OCI-LY3 (cell line): ENCODE measurements around the gene GRAP2.

Source experiments
- H2AFZ ChIP-seq: fragments of 200-600, 300-600 bp; shearing (Covaris generic); 2 replicates; pipeline ENCODE4 v1.6.0; 2014; ENCODE audit warnings: antibody characterized with exemption, low read depth, low read length
- H3K27ac ChIP-seq: fragments of 200-600, 300-600 bp; sonication (generic); 2 replicates; pipeline ENCODE4 v1.5.1; 2014; ENCODE audit warnings: mild to moderate bottlenecking, low read length, moderate library complexity, mixed read lengths
- H3K27me3 ChIP-seq: fragments of 200-600, 300-600 bp; sonication (generic); 2 replicates; pipeline ENCODE4 v1.6.1; 2014; ENCODE audit warnings: low read depth, low read length, mixed read lengths
- H3K36me3 ChIP-seq: fragments of 200-600, 300-600 bp; sonication (generic); replicated peaks from 2 replicates; pipeline ENCODE3; 2014; ENCODE audit warnings: low read depth, low read length, mixed read lengths
- H3K4me1 ChIP-seq: fragments of 300-600, 200-600 bp; sonication (generic); 2 replicates; pipeline ENCODE4 v1.6.1; 2014; ENCODE audit warnings: low read length, mixed read lengths
- H3K4me2 ChIP-seq: fragments of 200-600, 300-600 bp; sonication (generic); 2 replicates; pipeline ENCODE4 v1.6.1; 2014; ENCODE audit warnings: low read length, mixed read lengths
- H3K4me3 ChIP-seq: fragments of 300-600, 200-600 bp; sonication (generic); 2 replicates; pipeline ENCODE4 v1.5.1; 2014; ENCODE audit warnings: antibody characterized with exemption, mild to moderate bottlenecking, low read length, moderate library complexity
- H3K79me2 ChIP-seq: fragments of 300-600, 200-600 bp; shearing (Covaris generic); 2 replicates; pipeline ENCODE4 v1.6.1; 2014; ENCODE audit warnings: mild to moderate bottlenecking, low read length, mixed read lengths
- H3K9ac ChIP-seq: fragments of 300-600, 200-600 bp; shearing (Covaris generic); 2 replicates; pipeline ENCODE4 v1.6.0; 2014; ENCODE audit warnings: mild to moderate bottlenecking, low read length, moderate library complexity
- H3K9me3 ChIP-seq: fragments of 200-600, 300-600 bp; shearing (Covaris generic); 2 replicates; pipeline ENCODE4 v1.6.1; 2014; ENCODE audit warnings: low read length, mixed read lengths; ENCODE audit not compliant: insufficient read depth
- H4K20me1 ChIP-seq: fragments of 200-600, 300-600 bp; sonication (generic); 2 replicates; pipeline ENCODE4 v1.6.1; 2016; ENCODE audit warnings: low read length, mixed read lengths; ENCODE audit not compliant: insufficient read depth
- CTCF ChIP-seq: fragments of 200-600, 300-600 bp; sonication (generic); IDR thresholded peaks from 2 replicates; pipeline ENCODE4 v1.5.1; 2014; ENCODE audit warnings: antibody characterized with exemption, low read length, low read depth
- EZH2phosphoT487 ChIP-seq: fragments of 200-600 bp; shearing (Covaris generic); IDR thresholded peaks from 2 replicates; pipeline ENCODE4 v1.6.1; 2018; ENCODE audit warnings: antibody characterized with exemption, mixed run types, low read depth

The GRAP2 gene

DNA sequence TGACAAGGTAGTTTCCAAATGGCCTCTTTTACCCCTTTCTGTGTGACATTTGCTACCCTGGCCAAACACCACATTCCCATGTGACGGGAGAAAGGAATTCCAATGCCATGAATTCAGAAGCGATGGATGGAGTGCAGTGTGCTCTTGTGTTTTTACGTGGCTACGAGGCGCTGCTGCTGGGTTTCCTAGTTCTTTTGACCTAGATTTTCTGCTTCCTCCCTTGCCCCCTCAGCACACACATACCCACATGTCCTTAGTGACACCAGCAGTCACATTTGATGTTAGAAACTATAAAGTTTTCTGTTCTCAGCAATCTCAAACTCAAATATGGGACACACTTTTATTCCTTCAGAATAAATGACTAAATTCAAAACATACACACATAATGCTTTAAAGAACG, 51.5 kb downstream of the GRAP2 start:
- Histone ChIP-seq H3K27ac (no peak overlapping the region), H3K4me1 (peaks cover 21% of the 10 kb centered on the region), H3K27me3 (peaks cover 62% of the 10 kb centered on the region), H3K9ac (no peak overlapping the region), H3K36me3 (no peaks in the 10 kb centered on the region), H3K9me3 (no peaks in the 10 kb centered on the region), H3K4me3 (no peak overlapping the region), H3K79me2 (no peaks in the 10 kb centered on the region), H4K20me1 (peaks cover 3% of the 10 kb centered on the region; the same call in 1 of the 2 replicates), H3K4me2 (no peak overlapping the region), H2AFZ (no peak overlapping the region)
- no peak for TF ChIP-seq CTCF
- TF ChIP-seq EZH2phosphoT487: no peak

DNA sequence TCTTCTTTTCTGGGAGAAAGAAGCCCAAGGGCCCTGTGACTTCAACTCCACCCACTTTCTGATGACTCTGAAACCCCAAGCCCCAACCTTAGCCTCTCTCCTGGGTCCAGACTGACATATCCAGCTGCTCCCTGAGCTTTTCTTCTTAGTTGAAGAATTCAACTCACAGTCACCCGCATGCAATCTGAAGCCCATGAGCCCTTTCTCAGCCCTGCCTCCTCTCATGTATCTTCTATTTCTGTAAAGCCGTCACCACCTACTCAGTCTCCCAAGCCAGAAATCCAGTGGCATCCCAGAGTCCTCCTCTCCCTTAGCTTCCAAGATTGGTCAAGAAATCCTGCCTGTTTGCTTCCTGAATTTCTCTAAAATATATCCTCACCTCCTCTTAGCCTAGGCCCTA, 52.2 kb downstream of the GRAP2 start:
- H3K27me3 ChIP-seq: peaks cover 61% of the 10 kb centered on the region
- no peak overlapping the region for H3K4me2 ChIP-seq
- H3K9ac ChIP-seq: no peak overlapping the region
- peaks cover 3% of the 10 kb centered on the region; the same call in 1 of the 2 replicates for H4K20me1 ChIP-seq
- no peaks in the 10 kb centered on the region for H3K9me3 ChIP-seq
- no peak overlapping the region for H3K4me3 ChIP-seq
- no peak for TF ChIP-seq CTCF
- no peak for TF ChIP-seq EZH2phosphoT487
- H2AFZ ChIP-seq: no peak overlapping the region
- H3K4me1 ChIP-seq: peaks cover 21% of the 10 kb centered on the region
- no peaks in the 10 kb centered on the region for H3K36me3 ChIP-seq
- H3K79me2 ChIP-seq: no peaks in the 10 kb centered on the region
- no peak overlapping the region for H3K27ac ChIP-seq

DNA sequence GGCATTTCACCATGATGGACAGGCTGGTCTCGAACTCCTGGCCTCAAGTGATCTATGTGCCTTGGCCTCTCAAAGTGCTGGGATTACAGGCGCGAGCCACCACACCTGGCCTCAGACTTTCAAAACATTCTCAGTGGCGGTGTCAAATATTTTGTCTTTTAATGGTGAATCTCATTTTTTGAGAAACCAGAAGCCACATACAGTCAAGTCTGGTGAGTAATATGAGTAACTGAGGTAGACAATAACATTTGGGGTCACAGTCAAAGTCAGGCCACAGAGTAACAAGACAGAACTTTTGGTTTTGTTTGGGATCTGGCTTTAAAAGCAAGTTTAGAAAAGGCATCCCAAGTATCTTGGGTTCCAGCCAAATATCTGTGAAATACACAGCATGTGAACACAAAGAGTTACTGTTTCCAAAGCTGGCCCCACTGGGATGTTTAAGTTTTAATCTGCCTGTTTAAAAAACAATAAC, 53.7 kb downstream of the GRAP2 start:
- Histone ChIP-seq H3K9ac (no peak overlapping the region), H4K20me1 (peaks cover 3% of the 10 kb centered on the region; the same call in 1 of the 2 replicates), H3K27ac (no peak overlapping the region), H2AFZ (no peak overlapping the region), H3K9me3 (no peaks in the 10 kb centered on the region), H3K36me3 (no peaks in the 10 kb centered on the region), H3K4me3 (no peak overlapping the region), H3K79me2 (no peaks in the 10 kb centered on the region), H3K4me1 (peaks cover 21% of the 10 kb centered on the region), H3K4me2 (no peak overlapping the region), H3K27me3 (peaks cover 63% of the 10 kb centered on the region)
- TF ChIP-seq EZH2phosphoT487 (no peak), CTCF (no peak)

- no peak overlapping the region for H3K27ac ChIP-seq
- H3K4me2 ChIP-seq: no peak overlapping the region
- H4K20me1 ChIP-seq: peaks cover 3% of the 10 kb centered on the region; the same call in 1 of the 2 replicates
- H3K36me3 ChIP-seq: no peaks in the 10 kb centered on the region
- peaks cover 14% of the 10 kb centered on the region for H3K4me1 ChIP-seq
- H3K27me3 ChIP-seq: peaks cover 63% of the 10 kb centered on the region
- no peak overlapping the region for H2AFZ ChIP-seq
- TF ChIP-seq EZH2phosphoT487: no peak
- no peak for TF ChIP-seq CTCF
- no peak overlapping the region for H3K9ac ChIP-seq
- H3K4me3 ChIP-seq: no peak overlapping the region
- no peaks in the 10 kb centered on the region for H3K9me3 ChIP-seq
- H3K79me2 ChIP-seq: no peaks in the 10 kb centered on the region
Observed at GRCh38 chr22:39955675-39956074, 54.8 kb downstream of the GRAP2 start.
